RCC 7860 (cell line): ENCODE data around the gene OR2T11.
"Not testable (repeated sequence)": the region's sequence is repeated elsewhere in the genome, so short reads cannot be mapped to it uniquely, and the experiment has no call there.

Experiments
- DNase-seq: peaks from one replicate; pipeline ENCODE4 v3.0.0-alpha.2; 2015; ENCODE audit warnings: low spot score
- FAIRE-seq: peaks from 2 replicates; lab custom pipeline; 2012; peaks lifted over from hg19 to GRCh38; lab: Jason Lieb, UNC

The OR2T11 gene

DNA sequence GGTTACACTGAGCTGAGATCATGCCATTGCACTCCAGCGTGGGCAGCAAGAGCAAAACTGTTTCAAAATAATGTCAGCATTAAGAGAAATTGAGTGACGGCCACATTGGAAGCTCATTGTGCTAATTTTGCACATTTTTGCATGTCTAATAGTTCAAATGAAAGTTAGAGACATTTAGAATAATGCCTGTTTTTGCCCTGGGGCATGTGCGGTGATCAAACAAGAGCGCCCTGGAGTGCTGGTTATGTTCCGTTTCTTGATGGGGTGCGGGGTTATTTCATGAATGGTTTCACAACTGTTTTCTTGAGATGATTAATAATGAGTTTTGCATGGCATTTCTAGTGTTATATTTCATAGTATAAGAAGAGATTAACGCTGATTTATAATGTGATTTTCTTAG is 13.1 kb downstream of the OR2T11 start:
- no peak for DNase-seq
- FAIRE-seq = no peak

GRCh38 chr1:248618878-248619277 is 16.0 kb downstream of the OR2T11 start:
- FAIRE-seq (no peak), DNase-seq (no peak)

DNA sequence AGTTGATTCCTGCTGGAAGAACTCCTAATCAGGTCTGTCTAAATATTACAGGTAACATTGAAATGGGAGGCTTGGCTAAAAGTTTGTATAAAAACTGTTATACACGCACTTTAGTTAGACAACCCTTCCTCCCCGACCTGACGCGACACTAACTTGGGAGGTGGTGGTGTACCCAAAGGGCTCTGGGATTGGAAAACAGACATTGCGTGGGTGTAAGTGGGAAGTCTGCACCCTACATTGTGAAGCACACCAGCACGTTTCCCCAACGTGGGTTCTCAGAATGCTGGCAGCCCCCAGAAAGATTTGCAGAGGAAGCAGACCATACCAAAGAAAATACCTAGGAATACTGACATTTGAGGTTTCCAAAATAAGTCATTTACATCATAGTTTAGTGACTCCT is 16.8 kb downstream of the OR2T11 start:
- no peak for FAIRE-seq
- no peak for DNase-seq

- no peak for DNase-seq
- no peak for FAIRE-seq
Measured at GRCh38 chr1:248613742-248614141, 21.1 kb downstream of the OR2T11 start.

DNA sequence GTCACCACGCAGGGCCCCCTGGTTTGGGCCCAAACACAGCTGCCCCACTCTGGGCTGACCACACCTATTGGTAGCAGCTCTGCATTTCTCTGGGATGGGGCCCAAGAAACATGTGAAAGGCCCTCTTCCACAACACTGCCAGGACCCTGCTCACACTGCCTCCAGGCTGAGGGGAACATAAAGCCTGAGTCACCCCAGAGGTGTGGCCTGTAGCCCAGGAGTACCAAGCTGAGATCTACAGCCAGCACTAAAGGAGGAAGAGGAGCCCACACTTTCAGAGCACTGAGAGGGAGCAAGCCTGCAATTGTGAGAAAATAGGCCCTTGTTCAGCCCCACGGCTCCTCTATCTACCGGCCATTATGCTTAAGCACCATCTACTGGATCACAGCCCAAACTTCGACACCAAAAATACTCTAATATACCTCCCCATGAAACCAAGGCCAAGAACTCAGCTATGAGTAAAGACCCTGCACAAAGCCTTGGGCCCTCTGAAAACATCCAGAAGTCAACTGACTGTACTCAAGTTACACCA is 22.9 kb downstream of the OR2T11 start:
- no peak for FAIRE-seq
- DNase-seq = no peak

- FAIRE-seq (no peak), DNase-seq (no peak)
Measured at GRCh38 chr1:248610301-248610700, 24.6 kb downstream of the OR2T11 start.

GRCh38 chr1:248599396-248599795 is 35.5 kb downstream of the OR2T11 start:
- FAIRE-seq (no peak), DNase-seq (no peak)

DNA sequence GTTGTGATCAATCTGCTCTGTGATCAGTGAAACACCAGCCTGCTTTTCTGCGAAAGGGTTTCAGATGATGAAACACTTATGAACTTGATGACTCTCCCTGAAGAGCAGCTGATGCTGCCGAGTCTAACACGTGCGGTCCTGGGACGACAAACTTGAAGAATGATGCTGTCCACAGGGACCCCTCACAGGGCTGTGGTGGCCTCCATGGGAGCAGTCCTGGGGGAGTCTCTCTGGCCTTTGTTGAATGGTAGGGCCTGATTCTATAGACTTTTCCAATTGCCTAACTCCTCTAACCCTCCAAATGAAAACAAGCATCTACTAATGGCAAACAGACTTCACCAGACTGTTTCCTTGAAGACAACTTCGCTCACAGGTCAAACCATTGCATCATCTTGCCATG is 37.3 kb downstream of the OR2T11 start, which contains the start of gene OR2T10:
OR2T10 (minus strand) TSS at position 112 of the 400 bp plus-strand sequence. CDS start 3,932 bp downstream, outside the sequence.
- no peak for DNase-seq
- no peak for FAIRE-seq

DNA sequence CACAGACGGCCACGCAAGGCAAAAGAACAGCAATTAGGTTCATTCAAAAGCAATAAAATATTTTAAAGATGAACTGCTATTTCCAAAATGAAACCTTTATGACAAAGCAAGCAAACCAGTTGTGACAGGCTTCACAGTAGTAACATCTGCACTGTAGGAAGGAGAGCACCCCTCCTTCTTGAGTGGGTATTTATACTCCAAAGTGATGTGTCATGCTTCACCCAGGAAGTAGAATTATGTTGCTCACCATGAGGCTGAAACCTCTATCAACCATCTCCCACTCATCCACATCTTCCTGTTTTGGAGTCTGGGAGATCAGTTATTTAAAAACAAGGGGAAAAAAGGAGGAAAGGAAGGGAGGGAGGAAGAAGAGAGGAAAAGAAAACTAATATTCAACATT is 38.3 kb downstream of the OR2T11 start:
- FAIRE-seq = no peak
- no peak for DNase-seq

GRCh38 chr1:248593226-248593625 is 41.7 kb downstream of the OR2T11 start:
- FAIRE-seq = no peak
- DNase-seq = no peak

DNA sequence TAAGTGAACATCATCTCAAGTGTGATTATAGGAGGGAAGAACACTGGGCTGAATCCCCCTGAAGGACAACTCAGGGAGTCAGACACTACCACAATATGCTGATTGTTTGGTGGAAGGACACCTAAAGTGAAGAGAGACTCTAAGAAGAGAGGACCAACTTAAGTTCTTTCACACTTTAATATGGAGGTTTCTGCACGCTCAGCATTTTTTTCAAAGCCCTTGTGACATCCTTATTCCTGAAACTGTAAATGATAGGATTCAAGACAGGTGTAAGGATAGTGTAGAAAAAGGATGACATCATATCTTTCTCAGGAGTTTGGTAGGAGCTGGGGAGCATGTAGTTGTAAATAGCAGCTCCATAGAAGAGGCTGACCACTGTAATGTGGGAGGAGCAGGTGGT is 42.2 kb downstream of the OR2T11 start:
- FAIRE-seq (no peak), DNase-seq (no peak)

DNA sequence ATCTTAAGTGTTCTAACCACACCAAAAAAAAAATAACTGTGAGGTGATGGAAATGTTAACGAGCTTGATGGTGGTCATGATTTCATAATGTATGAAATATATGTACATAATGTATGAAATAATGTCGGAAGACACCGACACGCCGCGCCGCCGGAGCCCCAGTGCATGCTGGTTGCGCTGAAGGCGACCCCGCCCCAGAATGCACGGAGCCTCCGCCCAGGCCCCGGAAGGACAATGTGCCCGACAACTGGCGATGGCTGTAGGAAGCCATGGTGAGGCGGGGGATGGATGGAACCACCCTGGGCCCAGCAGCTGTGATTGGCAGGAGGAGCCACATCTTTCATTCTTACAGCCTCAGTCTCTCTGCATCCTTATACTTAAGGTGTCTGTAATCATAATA is 44.8 kb downstream of the OR2T11 start:
- no peak for DNase-seq
- no peak for FAIRE-seq

- FAIRE-seq (no peak), DNase-seq (no peak)
Measured at GRCh38 chr1:248589334-248589733, 45.6 kb downstream of the OR2T11 start.

DNA sequence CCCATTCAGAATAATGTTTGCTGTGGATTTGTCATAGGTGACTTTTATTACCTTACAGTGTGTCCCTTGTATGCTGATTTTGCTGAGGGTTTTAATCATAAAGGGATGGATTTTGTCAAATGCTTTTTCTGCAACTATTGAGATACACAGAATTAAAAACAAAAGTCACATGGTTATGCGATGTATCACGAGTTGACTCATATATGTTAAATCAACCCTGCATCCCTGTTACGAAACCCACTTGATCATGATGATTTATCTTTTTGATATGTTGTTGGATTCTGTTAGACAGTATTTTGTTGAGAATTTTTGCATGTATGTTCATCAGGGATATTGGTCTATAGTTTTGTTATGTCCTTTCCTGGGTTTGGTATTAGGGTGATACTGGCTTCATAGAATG is 49.6 kb downstream of the OR2T11 start:
- DNase-seq = no peak
- no peak for FAIRE-seq

- no peak for FAIRE-seq
- DNase-seq = no peak
Measured at GRCh38 chr1:248576260-248576980, 58.5 kb downstream of the OR2T11 start.

DNA sequence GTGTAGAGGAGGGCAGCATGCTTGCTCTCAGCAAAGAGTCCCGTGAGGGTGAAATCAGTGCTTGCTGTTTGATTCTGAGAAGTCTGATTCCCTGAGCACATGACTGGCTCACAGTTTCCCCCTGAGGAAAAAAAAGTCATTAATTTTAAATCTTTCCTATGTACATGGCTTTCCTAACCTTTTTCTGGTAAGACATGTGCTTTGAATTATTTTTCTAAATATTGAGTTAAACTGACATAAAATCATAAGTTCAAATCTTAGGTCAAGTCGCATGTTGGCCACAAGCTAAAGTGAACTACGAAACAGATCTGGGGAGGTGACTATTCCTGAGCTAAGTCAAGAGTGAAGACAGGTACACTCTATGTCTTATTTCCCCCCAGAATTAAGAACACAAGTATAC is 60.2 kb downstream of the OR2T11 start, which contains the start of gene OR2T34:
OR2T34 (minus strand) TSS at position 101 of the 400 bp plus-strand sequence; CDS start at position 101, 0 bp downstream.
- FAIRE-seq, DNase-seq: not testable (repeated sequence)

GRCh38 chr1:248573856-248574255 is 61.0 kb downstream of the OR2T11 start:
- not testable (repeated sequence) for FAIRE-seq, DNase-seq
